Skin of body (tissue), 2 donors: ENCODE measurements around the gene RAI14. TPM values are rescaled to one million over a fixed set of nuclear protein-coding genes. Genes with fewer than 3 reads are reported as not detected.
A peak's percentile ranks its signal among the peaks of the same experiment; 100 is the strongest.

Source experiments
- DNase-seq: peaks from one replicate; lab custom pipeline; 2025; lab: John Stamatoyannopoulos, UW
- total RNA-seq: library from RNA; depleted of rRNA; stranded (reverse); fragments of >200 nt; gene quantifications from one replicate; pipeline ENCODE4 v1.2.3, GENCODE V29; 2014

RAI14 gene
- 44.7 TPM for total RNA-seq

DNA sequence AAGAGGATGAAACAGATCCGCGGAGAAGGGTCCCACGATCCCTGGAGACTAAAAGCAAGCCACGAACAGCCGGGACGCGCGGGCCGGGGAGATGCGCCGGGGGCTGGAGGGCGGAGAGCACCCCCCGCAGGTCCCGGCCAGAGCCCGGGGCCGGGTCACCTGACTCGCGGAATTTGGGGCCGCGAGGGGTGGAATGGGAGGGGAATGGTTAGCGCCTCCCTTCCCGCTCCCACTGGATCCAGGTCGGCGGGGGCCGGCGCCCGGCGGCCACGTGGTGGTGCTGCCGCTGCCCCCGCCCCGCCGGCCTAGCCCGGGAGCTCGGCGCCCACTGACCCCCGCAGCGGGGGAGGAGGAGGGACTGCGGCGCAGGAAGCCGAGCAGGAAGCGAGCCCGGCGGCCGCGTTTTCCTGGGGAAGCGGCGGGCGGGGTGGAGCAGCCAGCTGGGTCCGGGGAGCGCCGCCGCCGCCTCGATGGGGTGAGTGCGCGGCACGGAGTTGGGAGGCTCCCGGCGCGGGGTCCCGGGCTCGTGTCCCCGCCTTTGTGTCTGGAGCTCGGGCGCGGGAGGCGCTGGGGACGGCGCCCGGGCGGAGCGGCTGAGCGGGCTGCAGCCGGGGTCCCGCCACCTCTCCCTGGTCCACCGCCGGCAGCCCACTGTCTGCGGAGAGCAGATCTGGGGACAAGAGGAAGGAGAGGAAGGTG is at the start of gene RAI14:
Gene RAI14 (plus strand): TSS at position 328 of the 699 bp plus-strand sequence. CDS start 30,592 bp downstream, outside the sequence.
- peak; percentile 57 for DNase-seq

DNA sequence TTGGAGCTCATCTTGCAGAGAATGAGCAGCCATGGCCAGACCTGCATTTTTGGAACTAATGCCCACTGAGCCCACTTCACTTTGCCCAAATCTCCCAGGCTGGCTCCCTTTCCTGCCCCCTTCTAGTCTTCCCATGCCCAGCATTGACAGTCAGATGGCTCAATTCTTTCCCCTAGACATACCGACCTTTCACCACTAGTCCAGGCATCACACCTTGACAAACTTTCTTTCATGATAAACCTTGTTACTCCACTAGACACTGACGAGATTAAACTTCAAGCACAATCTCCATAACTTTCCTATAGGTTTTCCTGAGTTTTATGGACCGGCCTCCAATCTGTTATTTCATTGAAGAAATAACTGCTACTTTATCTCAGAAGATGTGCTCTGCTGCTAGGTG is 47.8 kb upstream of the RAI14 start:
- DNase-seq, result no peak

DNA sequence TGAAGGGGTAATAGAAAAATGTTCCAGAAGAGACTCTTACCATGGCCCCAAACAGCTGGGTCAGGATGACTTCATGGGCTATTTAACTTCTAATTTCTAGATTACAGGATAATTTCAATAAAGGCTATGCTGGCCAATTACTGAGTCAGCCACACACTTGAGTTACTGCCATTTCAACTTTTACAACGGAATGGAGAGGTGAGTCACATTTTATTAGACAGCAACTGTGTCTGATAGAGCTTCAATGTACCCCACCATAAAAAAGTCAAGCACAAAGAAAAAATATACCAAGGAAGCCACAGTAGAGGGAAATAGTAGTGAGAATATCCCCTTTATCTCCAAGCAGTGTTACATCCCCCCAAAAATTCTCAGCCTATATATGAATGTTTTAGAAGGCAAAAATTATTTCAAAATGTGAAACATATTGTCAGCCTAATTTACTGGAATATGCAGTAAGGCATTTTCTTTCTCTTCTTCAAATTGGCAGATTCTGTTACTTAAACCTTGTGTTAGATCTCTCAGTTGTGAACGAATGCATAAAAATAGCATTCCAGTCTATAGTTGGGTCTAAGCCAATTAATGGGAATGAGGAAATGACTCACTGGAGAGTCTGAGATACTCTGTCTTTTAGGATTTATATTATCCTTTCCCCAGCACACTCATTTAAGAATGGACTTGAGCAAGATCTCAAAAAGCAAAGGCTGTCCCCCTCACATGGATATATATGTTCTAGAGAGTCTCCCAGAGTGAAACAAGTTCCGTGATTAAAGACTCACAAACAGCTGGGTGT is 47.1 kb upstream of the RAI14 start:
- peak; percentile 91 for DNase-seq

DNA sequence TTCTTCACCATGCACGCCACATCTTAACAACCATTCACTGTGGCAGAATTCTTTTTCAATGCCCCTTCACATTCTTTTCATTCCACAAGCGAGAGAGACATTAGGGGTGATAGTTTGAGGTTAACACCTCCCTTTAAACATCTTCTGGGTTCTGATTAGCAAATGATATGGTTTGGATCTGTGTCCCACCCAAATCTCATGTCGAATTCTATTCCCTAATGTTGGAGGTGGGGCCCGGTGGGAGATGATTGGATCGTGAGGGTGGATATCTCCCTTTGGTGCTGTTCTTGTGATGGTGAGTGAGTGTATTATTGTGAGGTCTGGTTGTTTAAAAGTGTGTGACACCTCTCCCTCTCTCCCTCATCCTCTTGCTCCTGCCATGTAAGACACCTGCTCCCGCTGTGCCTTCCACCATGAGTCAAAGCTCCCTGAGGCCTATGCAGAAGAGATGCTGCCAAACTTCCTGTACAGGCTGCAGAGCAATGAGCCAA is 46.1 kb upstream of the RAI14 start:
- no peak for DNase-seq

DNA sequence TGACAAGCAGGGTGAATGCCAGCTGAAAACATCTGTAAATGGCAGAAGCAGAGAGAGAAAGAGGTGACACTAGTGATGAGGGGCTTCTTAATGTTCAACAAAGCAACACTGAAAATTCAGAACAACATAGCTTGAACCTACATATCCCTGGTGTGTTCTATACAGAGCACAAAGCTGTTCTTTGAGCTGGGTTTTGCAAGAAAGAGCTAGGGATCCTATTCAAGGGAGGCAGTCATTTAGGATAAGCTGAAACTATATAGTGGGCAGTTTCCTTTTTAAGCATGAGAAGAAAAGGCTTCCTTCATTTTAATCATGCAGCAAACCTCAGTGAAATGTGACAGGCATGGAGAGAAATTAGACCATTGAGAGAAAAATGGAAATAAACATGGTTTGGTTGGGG is 45.6 kb upstream of the RAI14 start:
- DNase-seq, result no peak

DNA sequence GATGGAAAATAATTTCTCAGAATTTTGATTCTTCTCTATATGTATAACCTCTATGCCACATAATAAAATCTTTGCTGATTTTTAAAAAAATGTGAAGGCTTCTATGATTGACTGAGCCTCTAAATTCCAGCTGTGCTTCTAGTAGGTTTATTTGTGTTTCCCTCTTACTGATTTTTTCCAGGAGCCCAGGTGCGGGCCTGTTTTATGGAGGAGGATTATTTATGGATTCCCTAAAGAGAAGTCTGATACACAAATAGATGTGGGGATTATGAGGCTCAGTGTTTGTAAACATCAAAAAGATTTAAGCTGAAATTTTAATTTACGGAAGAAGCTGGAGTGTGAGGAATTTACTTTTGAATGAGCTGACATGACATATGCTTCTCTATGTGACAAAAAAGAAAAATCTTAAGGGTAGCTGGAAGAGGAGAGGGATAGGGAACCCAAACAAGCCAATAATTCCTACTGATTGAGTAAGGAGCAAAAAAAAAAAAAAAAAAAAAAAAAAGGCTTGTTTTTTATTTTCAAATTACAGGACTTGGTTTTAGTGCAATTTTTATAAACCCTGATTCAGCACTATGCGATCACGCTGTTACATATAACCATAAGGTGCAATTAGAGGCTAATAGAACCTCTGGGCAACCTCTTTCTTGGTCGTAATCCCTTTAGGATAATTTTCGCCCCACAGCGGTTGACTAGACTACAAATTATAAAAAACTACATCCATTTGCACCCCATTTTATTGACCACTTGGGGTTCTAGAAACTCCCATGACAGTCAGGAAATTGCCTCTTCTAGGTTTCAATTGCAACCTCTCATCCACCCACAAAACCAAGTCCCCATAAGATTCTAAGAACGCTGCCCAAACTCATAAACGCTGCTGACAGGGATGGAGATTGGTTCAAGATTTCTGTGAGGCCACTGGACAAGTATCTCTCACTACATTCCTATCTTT is 44.4 kb upstream of the RAI14 start:
- peak; percentile 47 for DNase-seq

DNA sequence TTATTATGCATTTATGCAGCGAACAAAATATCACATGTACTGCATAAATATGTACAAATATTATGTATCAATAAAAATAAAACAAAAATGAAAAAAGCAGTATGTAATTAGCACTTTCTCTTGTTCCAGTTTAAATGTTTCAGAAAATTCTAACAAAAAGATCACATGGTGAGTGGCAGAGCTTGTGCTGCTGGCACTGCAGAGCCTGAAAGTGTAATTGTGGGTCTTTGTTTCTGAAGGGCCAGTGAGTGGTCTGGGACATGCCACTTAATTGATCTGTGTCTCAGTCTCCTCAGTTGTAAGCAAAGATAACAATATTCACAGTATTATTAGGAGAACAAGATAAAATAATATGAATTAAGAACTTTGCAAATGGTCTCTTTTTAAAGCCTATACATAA is 39.5 kb upstream of the RAI14 start:
- DNase-seq, result no peak

DNA sequence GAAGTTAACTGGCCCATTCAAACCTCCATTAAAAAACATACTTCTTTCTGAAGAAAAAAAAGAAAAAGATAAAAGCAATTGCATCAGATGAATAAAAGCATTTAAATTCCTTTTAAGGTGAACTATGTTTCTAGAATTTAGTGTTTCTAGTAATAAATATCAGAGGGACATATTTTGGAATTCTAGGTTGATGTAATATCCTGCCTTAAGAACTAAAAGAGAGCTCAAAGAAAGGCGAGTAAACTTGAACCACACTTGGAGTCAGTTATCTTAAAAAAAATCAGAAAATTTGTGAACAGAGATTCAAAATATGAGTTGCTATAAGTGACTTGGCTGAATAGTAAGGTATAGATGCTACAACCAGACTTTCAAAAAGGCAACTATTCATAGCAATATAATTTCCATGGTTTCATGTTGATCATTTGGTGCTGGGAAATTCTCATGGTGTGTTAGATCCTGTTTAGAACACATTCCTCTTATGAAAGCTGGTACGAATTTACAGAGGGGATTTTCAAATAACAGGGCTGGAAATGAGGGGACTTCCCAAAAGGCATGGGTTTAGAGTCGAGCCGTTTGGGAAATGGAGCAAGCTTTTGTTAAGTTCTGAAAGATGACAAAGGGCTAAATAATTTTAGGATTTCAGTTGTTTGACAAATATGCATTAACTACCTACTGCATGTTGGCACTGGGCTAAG is 37.6 kb upstream of the RAI14 start:
- DNase-seq, result no peak

DNA sequence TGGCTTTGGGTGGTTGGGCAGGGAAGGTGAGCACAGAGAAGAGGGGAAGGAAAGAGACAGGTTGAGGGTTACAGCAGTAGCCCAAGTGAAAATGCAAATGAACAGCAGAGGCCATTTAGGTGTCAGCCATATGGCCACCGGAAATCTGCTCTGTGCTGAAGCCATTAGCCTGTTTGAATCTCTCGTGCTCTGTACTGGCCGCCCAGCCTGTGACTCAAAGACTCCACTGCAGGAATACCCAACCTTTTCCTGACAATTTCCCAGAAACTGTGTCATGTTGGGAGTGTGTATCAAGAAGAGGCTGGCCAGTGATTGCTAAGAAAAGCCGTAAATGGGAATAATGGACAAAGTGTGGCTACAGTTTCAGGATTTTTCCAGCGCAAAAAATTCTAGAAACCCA is 35.9 kb upstream of the RAI14 start:
- no peak for DNase-seq

DNA sequence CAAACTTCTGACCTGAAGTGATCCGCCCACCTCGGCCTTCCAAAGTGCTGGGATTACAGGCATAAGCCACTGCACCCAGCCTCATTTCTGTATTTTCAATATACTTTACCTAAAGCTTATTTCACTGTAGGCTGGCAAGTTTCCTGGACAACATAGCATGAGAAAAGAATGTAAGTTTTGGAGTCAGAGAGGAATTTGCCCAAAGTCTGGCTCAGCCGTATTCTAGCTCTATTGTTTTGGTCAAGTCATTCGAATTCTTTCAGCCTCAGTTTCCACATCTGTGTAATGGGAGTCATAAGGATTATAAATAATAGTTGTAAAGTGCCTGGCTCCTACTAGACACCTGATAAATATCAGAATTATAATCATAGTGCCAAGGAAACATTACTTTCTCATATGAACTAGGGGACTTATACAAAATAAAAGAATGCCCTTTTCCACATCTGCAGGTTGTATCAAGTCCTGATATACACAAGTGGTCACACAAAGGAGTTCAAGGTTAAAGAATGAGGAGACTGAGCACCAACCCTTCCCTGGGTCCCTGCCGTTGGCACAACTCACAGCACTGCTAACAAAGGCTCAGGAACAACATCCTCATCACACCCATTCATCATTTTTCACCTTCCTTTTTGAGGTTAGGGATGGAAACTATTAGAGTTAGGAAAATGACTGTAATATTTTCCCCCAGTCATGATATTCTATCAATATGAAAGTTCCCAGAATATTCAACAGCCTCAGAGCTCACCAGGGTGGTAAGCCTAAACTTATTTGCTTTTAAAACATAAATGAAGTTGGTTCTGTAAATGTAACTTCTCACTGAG is 34.6 kb upstream of the RAI14 start:
- no peak for DNase-seq

DNA sequence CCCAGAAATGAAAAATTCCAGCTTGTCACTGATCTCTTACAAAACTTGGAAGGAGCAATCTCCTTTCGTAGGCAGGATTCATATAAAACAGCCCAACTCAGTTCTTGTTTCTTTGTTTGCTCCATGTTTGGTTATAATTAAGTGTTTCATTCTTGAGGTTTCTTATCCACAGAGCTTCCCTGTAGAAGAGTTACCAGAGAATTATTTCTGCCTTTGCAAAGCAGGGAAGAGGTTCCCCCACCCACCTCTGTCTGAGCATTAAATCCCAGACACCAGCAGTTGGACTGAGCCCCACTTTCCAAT is 34.1 kb upstream of the RAI14 start:
- DNase-seq, result peak; percentile 78

DNA sequence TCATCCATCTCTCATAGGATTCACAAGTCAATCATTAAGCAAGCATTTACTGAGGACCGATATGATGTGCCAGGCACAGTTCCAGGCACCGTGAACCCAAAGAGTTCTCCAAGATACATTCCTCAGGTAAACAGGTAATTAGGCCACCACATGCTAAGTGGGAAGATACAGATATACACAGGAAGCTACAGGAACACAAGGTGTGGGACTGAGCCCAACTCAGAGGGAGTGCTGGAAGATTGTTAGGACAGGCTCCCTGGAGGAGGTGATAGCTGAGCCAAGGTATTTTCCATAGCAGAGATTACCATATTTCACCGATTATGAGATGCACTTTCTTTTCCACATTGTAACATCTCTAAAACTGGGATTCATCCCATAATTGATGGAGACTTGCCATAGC is 31.4 kb upstream of the RAI14 start:
- DNase-seq, result no peak

DNA sequence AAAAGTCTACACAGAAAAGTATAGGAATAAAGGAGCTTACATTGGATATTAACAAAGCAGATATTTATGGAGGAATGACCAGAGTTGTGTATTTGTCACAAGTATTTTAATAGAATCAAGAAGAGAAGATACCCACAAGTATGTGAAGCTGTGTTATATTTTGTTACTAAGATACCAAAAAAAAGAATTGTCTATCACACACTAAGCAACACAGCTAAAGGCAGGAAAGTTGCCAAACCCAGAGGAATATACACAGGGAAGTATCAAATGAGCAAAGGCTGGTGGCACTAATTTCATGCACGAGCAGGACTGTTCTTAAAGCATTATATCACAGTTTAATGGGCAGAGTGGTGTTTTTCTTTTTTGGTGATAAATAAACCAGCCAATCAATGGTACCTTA is 30.9 kb upstream of the RAI14 start:
- DNase-seq, result no peak

DNA sequence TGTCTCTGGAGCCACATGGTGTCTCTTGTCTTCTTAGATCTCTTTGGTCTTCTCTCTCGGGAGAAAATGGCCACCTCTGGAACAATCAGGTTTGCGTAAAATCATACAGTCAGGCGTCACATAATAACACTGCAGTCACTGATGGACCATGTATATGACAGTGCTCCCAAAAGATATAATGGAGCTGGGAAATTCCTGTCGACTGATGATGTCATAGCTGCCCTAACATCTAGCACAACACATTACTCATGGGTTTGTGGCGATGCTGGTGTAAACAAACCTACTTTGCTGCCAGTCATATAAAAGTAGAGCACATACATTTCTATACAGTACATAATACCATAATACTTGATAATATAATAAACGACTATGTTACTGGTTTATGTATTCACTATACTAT is 30.1 kb upstream of the RAI14 start:
- DNase-seq, result no peak

DNA sequence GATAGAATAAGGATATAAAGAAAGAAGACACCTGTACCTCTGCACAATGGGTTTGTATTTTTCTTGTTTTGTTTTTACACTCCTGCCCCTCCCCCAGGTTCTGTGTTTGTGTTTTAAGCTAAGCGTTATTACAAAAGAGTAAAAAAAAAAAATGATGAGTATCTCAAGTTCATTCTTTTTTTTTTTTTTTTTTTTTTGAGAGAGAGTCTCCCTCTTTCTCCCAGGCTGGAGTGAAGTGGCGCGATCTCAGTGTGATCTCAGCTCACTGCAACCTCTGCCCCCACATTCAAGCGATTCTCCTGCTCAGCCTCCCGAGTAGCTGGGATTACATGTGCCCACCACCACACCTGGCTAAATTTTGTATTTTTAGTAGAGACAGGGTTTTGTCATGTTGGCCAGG is 29.4 kb upstream of the RAI14 start:
- DNase-seq, result no peak

DNA sequence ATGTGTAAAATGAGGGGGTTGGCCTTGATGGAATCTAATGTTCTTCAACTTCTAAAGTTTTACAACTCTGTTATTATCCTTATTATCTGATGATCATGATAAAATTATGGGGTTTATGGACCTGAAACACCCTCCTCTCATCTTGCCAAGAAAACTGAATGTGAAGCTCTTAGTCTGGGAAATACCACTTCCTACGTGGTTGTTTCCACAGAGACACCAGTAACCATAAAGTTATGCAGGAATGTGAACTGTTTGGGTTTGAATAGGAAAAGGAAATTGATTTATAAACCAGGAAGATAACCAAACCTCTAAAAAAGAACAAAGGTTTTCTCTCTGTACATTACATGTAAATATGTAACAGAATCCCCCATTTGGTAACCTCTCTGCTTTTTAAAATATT is 28.3 kb upstream of the RAI14 start:
- no peak for DNase-seq

DNA sequence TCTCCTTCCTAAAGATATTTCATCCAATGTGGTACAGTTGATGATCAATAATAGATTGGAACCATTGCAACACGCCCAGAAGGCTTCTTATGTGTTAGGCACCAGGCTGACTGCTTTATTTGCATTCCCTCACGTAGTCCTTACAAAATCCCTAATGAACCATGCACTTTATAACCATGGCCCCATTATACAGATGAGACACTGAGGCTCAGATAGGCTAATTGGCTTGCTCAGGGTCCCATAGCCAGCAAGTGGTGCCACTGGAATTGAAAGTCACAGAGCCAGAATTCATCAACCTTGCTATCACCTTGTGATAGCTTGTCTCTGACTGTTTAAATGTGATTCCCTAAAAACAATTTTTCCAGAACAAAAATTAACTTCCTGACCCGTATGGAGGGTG is 27.8 kb upstream of the RAI14 start:
- no peak for DNase-seq

DNA sequence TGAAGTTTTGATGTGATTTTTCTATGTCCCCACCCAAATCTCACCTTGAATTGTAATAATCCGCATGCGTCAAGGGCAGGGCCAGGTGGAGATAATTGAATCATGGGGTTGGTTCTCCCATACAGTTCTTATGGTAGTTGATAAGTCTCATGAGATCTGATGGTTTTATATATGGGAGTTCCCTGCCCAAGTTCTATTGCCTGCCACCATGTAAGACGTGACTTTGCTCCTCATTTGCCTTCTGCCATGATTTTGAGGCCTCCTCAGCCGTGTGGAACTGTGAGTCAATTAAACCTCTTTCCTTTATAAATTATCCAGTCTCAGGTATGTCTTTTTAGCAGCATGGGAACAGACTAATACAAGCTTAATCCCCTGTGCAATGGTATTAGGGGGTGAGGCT is 25.5 kb upstream of the RAI14 start:
- no peak for DNase-seq

DNA sequence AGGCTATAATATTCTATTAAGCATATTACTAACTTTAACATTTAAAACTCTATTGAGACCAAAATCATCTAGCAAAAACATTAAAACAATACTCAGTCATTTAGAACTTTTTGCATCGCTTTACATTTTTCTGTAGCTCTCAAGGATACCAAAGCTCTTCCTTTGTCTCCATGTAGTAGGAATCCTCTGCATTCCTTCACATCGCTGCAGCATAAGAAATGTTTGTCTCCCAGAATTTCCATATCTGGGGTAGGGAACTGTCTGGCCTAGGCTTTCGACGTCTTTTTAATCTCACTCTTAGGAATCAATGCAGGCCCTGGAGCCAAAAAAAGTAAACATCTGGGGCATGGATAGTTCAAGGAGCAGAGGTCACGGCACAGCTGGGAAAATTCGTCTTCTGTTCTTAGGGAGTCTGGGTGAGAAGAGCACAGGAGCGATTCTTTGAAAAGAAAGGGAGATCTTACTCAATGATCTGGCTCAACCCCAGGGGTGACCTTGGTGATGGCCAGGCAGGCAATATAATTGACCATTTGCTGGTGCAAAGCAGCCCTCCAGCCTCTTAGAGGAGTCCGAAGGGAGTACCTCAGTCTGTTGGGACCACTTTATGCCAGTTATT is 23.2 kb upstream of the RAI14 start:
- DNase-seq, result no peak
